HepG2 (cell line): ENCODE measurements around the gene SLC25A25. TPM values are rescaled to one million over a fixed set of nuclear protein-coding genes. Genes with fewer than 3 reads are reported as not detected.

Experiments
- ATAD3A ChIP-seq: sonication (generic); formaldehyde crosslinking; IDR thresholded peaks from 2 replicates; pipeline ENCODE4 v1.4.0; 2020; ENCODE audit warnings: missing genetic modification reagents
- CAMTA2 ChIP-seq: sonication (generic); formaldehyde crosslinking; IDR thresholded peaks from 2 replicates; pipeline ENCODE4 v1.4.0; 2020; ENCODE audit warnings: mild to moderate bottlenecking, missing genetic modification reagents, borderline replicate concordance
- CBFB ChIP-seq: sonication (generic); formaldehyde crosslinking; IDR thresholded peaks from 2 replicates; pipeline ENCODE4 v1.4.0; 2020; ENCODE audit warnings: missing genetic modification reagents
- CHD2 ChIP-seq: IDR thresholded peaks from 2 replicates; pipeline ENCODE4 v1.6.1; 2011; ENCODE audit warnings: low read depth, low read length, improper control_type of control experiment
- KDM5A ChIP-seq: fragments of 200-600 bp; sonication (generic); IDR thresholded peaks from 2 replicates; pipeline ENCODE4 v1.7.0; 2018; ENCODE audit warnings: antibody characterized with exemption, mild to moderate bottlenecking, low read length, borderline replicate concordance
- MZF1 ChIP-seq: sonication (generic); formaldehyde crosslinking; IDR thresholded peaks from 2 replicates; pipeline ENCODE4 v1.8.1; 2023; ENCODE audit warnings: mild to moderate bottlenecking, missing genetic modification reagents, borderline replicate concordance
- NR2F1 ChIP-seq, 2 experiments: fragments of 450-650 bp in 1 of 2; formaldehyde crosslinking in 1 of 2; IDR thresholded peaks; 2 replicates each; pipeline versions ENCODE4 v1.5.0 to v1.6.1; 2016 to 2020; ENCODE audit warnings: mild to moderate bottlenecking in 1 of 2, missing compliant biosample characterization in 1 of 2, missing genetic modification reagents in 1 of 2, moderate library complexity in 1 of 2
- ONECUT2 ChIP-seq: sonication (generic); formaldehyde crosslinking; IDR thresholded peaks from 2 replicates; pipeline ENCODE4 v1.4.0; 2020; ENCODE audit warnings: missing genetic modification reagents
- POLR2A ChIP-seq, 2 experiments: IDR thresholded peaks; 2 replicates each; pipeline ENCODE4 v1.6.1; 2011; ENCODE audit warnings: low read depth in 2 of 2, low read length in 2 of 2, mild to moderate bottlenecking in 1 of 2, moderate library complexity in 1 of 2; ENCODE audit not compliant: insufficient read depth in 1 of 2
- RAD51 ChIP-seq: fragments of 450-650 bp; IDR thresholded peaks from 2 replicates; pipeline ENCODE4 v1.6.1; 2016; ENCODE audit warnings: borderline replicate concordance
- SMAD9 ChIP-seq: sonication (generic); formaldehyde crosslinking; IDR thresholded peaks from 2 replicates; pipeline ENCODE4 v1.5.1; 2020; ENCODE audit warnings: mild to moderate bottlenecking, missing genetic modification reagents
- XBP1 ChIP-seq: sonication (generic); formaldehyde crosslinking; IDR thresholded peaks from 2 replicates; pipeline ENCODE4 v1.5.0; 2020; ENCODE audit warnings: missing genetic modification reagents
- ZFP36 ChIP-seq: fragments of 150-350 bp; IDR thresholded peaks from 2 replicates; pipeline ENCODE4 v1.6.1; 2018; ENCODE audit warnings: borderline replicate concordance, low read length, low read depth; ENCODE audit not compliant: partially characterized antibody
- ZNF768 ChIP-seq: sonication (generic); formaldehyde crosslinking; IDR thresholded peaks from 2 replicates; pipeline ENCODE4 v1.4.0; 2020; ENCODE audit warnings: missing genetic modification reagents
- ZNF83 ChIP-seq: sonication (generic); formaldehyde crosslinking; IDR thresholded peaks from 2 replicates; pipeline ENCODE4 v1.4.0; 2020; ENCODE audit warnings: missing genetic modification reagents, mild to moderate bottlenecking, borderline replicate concordance
- polyA plus RNA-seq, 8 experiments: library from polyadenylated mRNA; depleted of rRNA in 3 of 8; stranded (reverse) in 7 of 8; unstranded in 1 of 8; fragments of >200 nt; fragmentation: Illumina TruSeq in 4 of 8; extraction: Trizol in 4 of 8; gene quantifications; 2 replicates each; pipeline versions ENCODE4 v1.2.1 to v1.2.3, GENCODE V29; 2011 to 2016; ENCODE audit warnings: low read depth in 4 of 8, missing spikeins in 1 of 8, mixed read lengths in 1 of 8; ENCODE audit not compliant: insufficient read depth in 1 of 8
- total RNA-seq, 5 experiments: library from RNA; depleted of rRNA; stranded (reverse); fragments of >200 nt; fragmentation: Illumina TruSeq; extraction: Trizol; gene quantifications; 2 replicates each; pipeline ENCODE4 v1.2.3, GENCODE V29; 2016; ENCODE audit warnings: low read depth in 1 of 5
- TF ChIP-seq, protein P1 (sequence below): IDR thresholded peaks from 2 replicates; pipeline ENCODE4 v1.6.1; 2016; ENCODE audit warnings: missing biosample characterization, missing genetic modification reagents, low read depth
- TF ChIP-seq, protein P2 (sequence below): sonication (generic); formaldehyde crosslinking; IDR thresholded peaks from 2 replicates; pipeline ENCODE4 v1.4.0; 2020; ENCODE audit warnings: low read depth, mild to moderate bottlenecking, missing genetic modification reagents
- TF ChIP-seq, protein P3 (sequence below): sonication (generic); formaldehyde crosslinking; IDR thresholded peaks from 2 replicates; pipeline ENCODE4 v1.8.0; 2022; ENCODE audit warnings: mild to moderate bottlenecking, missing genetic modification reagents; ENCODE audit not compliant: insufficient replicate concordance
- TF ChIP-seq, protein P4 (sequence below): sonication (generic); formaldehyde crosslinking; IDR thresholded peaks from 2 replicates; pipeline ENCODE4 v1.4.0; 2020; ENCODE audit warnings: mild to moderate bottlenecking, missing genetic modification reagents, borderline replicate concordance
- TF ChIP-seq, protein P5 (sequence below): IDR thresholded peaks from 2 replicates; pipeline ENCODE4 v1.6.1; 2012; ENCODE audit warnings: low read depth, low read length, improper control_type of control experiment

SLC25A25 gene
- total and polyA plus RNA-seq, 2 of the 13 experiments (the other 11 are each of a cell fraction or from before 2014, with no cell fraction given), result 10.5 to 24.8 TPM

DNA sequence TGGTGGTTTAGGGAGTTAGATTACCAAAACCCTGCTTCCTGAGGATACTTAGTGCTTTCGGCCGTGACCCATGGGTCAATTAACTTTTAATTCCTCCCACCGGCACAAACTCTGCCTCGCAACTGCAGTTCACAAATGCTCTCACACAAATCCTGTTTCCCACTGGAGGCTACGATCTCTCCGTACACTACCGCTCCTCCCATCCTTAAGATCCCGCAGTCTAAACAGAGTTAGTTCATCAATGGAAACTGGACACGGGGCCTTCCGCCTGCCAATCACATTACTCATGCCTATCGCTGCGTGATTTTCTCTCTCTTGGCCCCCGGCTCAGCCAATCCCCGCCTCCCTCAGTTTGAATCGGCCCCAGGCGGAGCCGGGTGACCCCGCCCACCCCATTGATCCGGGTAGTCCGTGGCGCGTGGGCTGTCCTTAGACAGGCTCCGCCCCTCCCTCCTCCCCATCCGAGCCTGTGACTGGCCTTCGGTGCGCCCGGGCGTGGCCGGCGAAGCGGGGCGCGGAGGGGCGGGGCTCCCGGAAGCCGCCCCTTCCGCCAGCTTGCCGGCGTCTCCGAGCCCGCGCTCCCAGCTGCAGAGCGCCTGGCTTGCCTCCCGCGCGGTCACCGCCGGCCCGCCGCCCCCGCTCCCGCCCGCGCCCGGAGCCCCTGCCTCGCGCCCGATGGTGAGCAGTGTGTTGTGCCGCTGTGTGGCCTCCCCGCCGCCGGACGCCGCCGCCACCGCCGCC is at the start of gene SLC25A25 (continued):
- TF ChIP-seq, protein P1, sequence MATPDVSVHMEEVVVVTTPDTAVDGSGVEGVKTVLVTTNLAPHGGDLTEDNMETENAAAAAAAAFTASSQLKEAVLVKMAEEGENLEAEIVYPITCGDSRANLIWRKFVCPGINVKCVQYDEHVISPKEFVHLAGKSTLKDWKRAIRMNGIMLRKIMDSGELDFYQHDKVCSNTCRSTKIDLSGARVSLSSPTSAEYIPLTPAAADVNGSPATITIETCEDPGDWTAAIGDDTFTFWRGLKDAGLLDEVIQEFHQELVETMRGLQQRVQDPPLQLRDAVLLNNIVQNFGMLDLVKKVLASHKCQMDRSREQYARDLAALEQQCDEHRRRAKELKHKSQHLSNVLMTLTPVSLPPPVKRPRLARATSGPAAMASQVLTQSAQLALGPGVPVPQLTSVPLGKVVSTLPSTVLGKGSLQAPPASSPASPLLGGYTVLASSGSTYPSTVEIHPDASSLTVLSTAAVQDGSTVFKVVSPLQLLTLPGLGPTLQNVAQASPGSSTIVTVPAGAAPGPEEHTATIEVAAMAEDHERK (CRISPR knock-in tag), result no peak
- TF ChIP-seq KDM5A (peak; percentile 68; the same call in 1 of the 2 replicates), ATAD3A (CRISPR knock-in tag) (no peak), CHD2 (no peak), NR2F1 (CRISPR knock-in tag; IDR thresholded peaks at IDR 0.05) (no peak), CBFB (CRISPR knock-in tag) (no peak), ONECUT2 (peak; percentile 85), XBP1 (CRISPR knock-in tag) (no peak), MZF1 (CRISPR knock-in tag) (no peak), RAD51 (peak; percentile 11; the same call in 1 of the 2 replicates), CAMTA2 (no peak), SMAD9 (CRISPR knock-in tag) (no peak), ZFP36 (no peak), POLR2A (IDR thresholded peaks at IDR 0.05; ENCODE audit: insufficient read depth in 1 of 2, low read depth in 2 of 2, low read length in 2 of 2) (peak; percentile 62 to 74), ZNF768 (CRISPR knock-in tag) (no peak), ZNF83 (no peak)
- TF ChIP-seq, protein P2, sequence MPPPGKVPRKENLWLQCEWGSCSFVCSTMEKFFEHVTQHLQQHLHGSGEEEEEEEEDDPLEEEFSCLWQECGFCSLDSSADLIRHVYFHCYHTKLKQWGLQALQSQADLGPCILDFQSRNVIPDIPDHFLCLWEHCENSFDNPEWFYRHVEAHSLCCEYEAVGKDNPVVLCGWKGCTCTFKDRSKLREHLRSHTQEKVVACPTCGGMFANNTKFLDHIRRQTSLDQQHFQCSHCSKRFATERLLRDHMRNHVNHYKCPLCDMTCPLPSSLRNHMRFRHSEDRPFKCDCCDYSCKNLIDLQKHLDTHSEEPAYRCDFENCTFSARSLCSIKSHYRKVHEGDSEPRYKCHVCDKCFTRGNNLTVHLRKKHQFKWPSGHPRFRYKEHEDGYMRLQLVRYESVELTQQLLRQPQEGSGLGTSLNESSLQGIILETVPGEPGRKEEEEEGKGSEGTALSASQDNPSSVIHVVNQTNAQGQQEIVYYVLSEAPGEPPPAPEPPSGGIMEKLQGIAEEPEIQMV (CRISPR knock-in tag), result no peak
- TF ChIP-seq, protein P3, sequence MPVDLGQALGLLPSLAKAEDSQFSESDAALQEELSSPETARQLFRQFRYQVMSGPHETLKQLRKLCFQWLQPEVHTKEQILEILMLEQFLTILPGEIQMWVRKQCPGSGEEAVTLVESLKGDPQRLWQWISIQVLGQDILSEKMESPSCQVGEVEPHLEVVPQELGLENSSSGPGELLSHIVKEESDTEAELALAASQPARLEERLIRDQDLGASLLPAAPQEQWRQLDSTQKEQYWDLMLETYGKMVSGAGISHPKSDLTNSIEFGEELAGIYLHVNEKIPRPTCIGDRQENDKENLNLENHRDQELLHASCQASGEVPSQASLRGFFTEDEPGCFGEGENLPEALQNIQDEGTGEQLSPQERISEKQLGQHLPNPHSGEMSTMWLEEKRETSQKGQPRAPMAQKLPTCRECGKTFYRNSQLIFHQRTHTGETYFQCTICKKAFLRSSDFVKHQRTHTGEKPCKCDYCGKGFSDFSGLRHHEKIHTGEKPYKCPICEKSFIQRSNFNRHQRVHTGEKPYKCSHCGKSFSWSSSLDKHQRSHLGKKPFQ (CRISPR knock-in tag), result no peak
- TF ChIP-seq, protein P4, sequence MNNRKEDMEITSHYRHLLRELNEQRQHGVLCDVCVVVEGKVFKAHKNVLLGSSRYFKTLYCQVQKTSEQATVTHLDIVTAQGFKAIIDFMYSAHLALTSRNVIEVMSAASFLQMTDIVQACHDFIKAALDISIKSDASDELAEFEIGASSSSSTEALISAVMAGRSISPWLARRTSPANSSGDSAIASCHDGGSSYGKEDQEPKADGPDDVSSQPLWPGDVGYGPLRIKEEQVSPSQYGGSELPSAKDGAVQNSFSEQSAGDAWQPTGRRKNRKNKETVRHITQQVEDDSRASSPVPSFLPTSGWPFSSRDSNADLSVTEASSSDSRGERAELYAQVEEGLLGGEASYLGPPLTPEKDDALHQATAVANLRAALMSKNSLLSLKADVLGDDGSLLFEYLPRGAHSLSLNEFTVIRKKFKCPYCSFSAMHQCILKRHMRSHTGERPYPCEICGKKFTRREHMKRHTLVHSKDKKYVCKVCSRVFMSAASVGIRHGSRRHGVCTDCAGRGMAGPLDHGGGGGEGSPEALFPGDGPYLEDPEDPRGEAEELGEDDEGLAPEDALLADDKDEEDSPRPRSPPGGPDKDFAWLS (CRISPR knock-in tag), result no peak
- TF ChIP-seq, protein P5, sequence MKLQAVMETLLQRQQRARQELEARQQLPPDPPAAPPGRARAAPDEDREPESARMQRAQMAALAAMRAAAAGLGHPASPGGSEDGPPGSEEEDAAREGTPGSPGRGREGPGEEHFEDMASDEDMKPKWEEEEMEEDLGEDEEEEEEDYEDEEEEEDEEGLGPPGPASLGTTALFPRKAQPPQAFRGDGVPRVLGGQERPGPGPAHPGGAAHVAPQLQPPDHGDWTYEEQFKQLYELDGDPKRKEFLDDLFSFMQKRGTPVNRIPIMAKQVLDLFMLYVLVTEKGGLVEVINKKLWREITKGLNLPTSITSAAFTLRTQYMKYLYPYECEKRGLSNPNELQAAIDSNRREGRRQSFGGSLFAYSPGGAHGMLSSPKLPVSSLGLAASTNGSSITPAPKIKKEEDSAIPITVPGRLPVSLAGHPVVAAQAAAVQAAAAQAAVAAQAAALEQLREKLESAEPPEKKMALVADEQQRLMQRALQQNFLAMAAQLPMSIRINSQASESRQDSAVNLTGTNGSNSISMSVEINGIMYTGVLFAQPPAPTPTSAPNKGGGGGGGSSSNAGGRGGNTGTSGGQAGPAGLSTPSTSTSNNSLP, result no peak
